GM21619 (cell line): ENCODE measurements around the gene TTLL1.

Experiments
- ATAC-seq: cut with Tn5 transposase; IDR thresholded peaks from one replicate; pipeline ENCODE4 v1.9.1; 2021; ENCODE audit not compliant: unreplicated experiment

TTLL1 gene

GRCh38 chr22:43088984-43089717 is at the start of gene TTLL1:
TTLL1 (minus strand) TSS chr22:43089391; CDS start chr22:43075586, 13,805 bp downstream.
- ATAC-seq, result peak; percentile 80

GRCh38 chr22:43136801-43137200 is 47.6 kb upstream of the TTLL1 start:
- no peak for ATAC-seq

GRCh38 chr22:43136255-43136654 is 47.1 kb upstream of the TTLL1 start:
- ATAC-seq, result no peak

- no peak for ATAC-seq
Measured at GRCh38 chr22:43135565-43135964, 46.4 kb upstream of the TTLL1 start.

GRCh38 chr22:43134553-43134952 is 45.4 kb upstream of the TTLL1 start:
- ATAC-seq, result no peak

GRCh38 chr22:43133401-43133800 is 44.2 kb upstream of the TTLL1 start:
- ATAC-seq, result no peak

GRCh38 chr22:43131773-43132501 is 42.7 kb upstream of the TTLL1 start:
- ATAC-seq, result no peak

GRCh38 chr22:43129426-43130425 is 40.5 kb upstream of the TTLL1 start:
- ATAC-seq, result no peak

GRCh38 chr22:43128928-43129424 is 39.8 kb upstream of the TTLL1 start:
- no peak for ATAC-seq

- no peak for ATAC-seq
Measured at GRCh38 chr22:43128116-43128515, 38.9 kb upstream of the TTLL1 start.

- ATAC-seq, result no peak
Measured at GRCh38 chr22:43127166-43127908, 38.1 kb upstream of the TTLL1 start.

GRCh38 chr22:43126501-43127165 is 37.4 kb upstream of the TTLL1 start:
- no peak for ATAC-seq

- peak; percentile 56 for ATAC-seq
Measured at GRCh38 chr22:43118953-43119458, 29.8 kb upstream of the TTLL1 start.

- no peak for ATAC-seq
Measured at GRCh38 chr22:43118024-43118849, 29.0 kb upstream of the TTLL1 start.

GRCh38 chr22:43116932-43117331 is 27.7 kb upstream of the TTLL1 start:
- ATAC-seq, result no peak

- ATAC-seq, result no peak
Measured at GRCh38 chr22:43114958-43115357, 25.8 kb upstream of the TTLL1 start.

GRCh38 chr22:43113526-43114251 is 24.5 kb upstream of the TTLL1 start:
- no peak for ATAC-seq
